ENCODE results near the gene BCAS3. TPM values are rescaled to one million over a fixed set of nuclear protein-coding genes. Genes with fewer than 3 reads are reported as not detected.
A peak's percentile ranks its signal among the peaks of the same experiment; 100 is the strongest.

BCAS3 gene
- total and polyA plus RNA-seq, 4 donors: 11.6 to 47.6 (median 27.4) TPM

DNA sequence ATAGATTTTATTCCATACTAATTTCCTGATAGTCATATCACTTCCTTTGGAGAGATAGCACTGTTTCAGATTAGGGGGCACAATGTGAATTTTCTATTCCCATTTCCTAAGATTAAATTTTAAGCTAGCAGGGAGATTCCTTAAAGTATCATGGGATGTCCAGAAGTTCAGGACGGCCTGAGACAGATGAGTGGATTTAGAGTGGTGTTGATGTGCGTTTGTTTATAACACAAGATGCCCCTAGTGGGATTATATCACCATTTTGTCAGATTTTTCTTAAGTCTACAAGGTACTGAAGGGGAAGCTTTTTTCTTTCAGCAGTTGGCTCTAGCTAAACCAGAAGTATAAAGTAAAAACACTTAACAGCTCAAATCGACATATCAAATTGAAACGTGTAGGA, 538.4 kb downstream of the BCAS3 start:
- 96% methylated on average over 4 of the region's 4 CpGs for WGBS, 2 donors
- no peak for ATAC-seq (ENCODE audit: low FRiP score)

GRCh38 chr17:61217878-61218437, 540.3 kb downstream of the BCAS3 start:
- no peak for ATAC-seq (ENCODE audit: low FRiP score)
- H3K27ac ChIP-seq (ENCODE audit: low read depth in 1 of 2, low read length in 2 of 2): no peak overlapping the region

More for the DNA sequence above, 538.4 kb downstream of the BCAS3 start:
- H3K27me3 ChIP-seq (ENCODE audit: control insufficient read depth in 1 of 2, insufficient read depth in 2 of 2, low read length in 1 of 2): no peaks in the 10 kb centered on the region
- no peaks in the 10 kb centered on the region for H3K4me1 ChIP-seq (ENCODE audit: control insufficient read depth in 1 of 2, insufficient read depth in 2 of 2, low read length in 2 of 2)
- no peak for DNase-seq
- no peak overlapping the region for H3K4me3 ChIP-seq (ENCODE audit: low read length in 2 of 2)
- intact Hi-C loops (cut with DNase I): no loop called here
- H3K27ac ChIP-seq (ENCODE audit: low read depth in 1 of 2, low read length in 2 of 2): no peak overlapping the region
- H3K9me3 ChIP-seq (ENCODE audit: control insufficient read depth, low read length): no peaks in the 10 kb centered on the region
- no peaks in the 10 kb centered on the region for H3K36me3 ChIP-seq (ENCODE audit: control insufficient read depth in 1 of 2, insufficient read depth in 2 of 2, low read length in 1 of 2)

GRCh38 chr17:61218438-61218837, 540.8 kb downstream of the BCAS3 start:
- WGBS, 2 donors: 97 to 100% methylated on average over 1 of the region's 1 CpG
- ATAC-seq (ENCODE audit: low FRiP score) (no peak), DNase-seq (no peak)
- no peak overlapping the region for H3K27ac ChIP-seq (ENCODE audit: low read depth in 1 of 2, low read length in 2 of 2)
- intact Hi-C loops (cut with DNase I): no loop called here
- no peaks in the 10 kb centered on the region for H3K36me3 ChIP-seq (ENCODE audit: control insufficient read depth in 1 of 2, insufficient read depth in 2 of 2, low read length in 1 of 2)
- H3K27me3 ChIP-seq (ENCODE audit: control insufficient read depth in 1 of 2, insufficient read depth in 2 of 2, low read length in 1 of 2): no peaks in the 10 kb centered on the region
- no peaks in the 10 kb centered on the region for H3K4me1 ChIP-seq (ENCODE audit: control insufficient read depth in 1 of 2, insufficient read depth in 2 of 2, low read length in 2 of 2)
- H3K4me3 ChIP-seq (ENCODE audit: low read length in 2 of 2): no peak overlapping the region
- H3K9me3 ChIP-seq (ENCODE audit: control insufficient read depth, low read length): no peaks in the 10 kb centered on the region

More at GRCh38 chr17:61217878-61218437, 540.3 kb downstream of the BCAS3 start:
- no peaks in the 10 kb centered on the region for H3K9me3 ChIP-seq (ENCODE audit: control insufficient read depth, low read length)
- 76 to 86% methylated on average over 4 of the region's 4 CpGs for WGBS, 2 donors
- H3K27me3 ChIP-seq (ENCODE audit: control insufficient read depth in 1 of 2, insufficient read depth in 2 of 2, low read length in 1 of 2): no peaks in the 10 kb centered on the region
- no peak overlapping the region for H3K4me3 ChIP-seq (ENCODE audit: low read length in 2 of 2)
- intact Hi-C loops (cut with DNase I): no loop called here
- no peaks in the 10 kb centered on the region for H3K36me3 ChIP-seq (ENCODE audit: control insufficient read depth in 1 of 2, insufficient read depth in 2 of 2, low read length in 1 of 2)
- H3K4me1 ChIP-seq (ENCODE audit: control insufficient read depth in 1 of 2, insufficient read depth in 2 of 2, low read length in 2 of 2): no peaks in the 10 kb centered on the region
- no peak for DNase-seq

DNA sequence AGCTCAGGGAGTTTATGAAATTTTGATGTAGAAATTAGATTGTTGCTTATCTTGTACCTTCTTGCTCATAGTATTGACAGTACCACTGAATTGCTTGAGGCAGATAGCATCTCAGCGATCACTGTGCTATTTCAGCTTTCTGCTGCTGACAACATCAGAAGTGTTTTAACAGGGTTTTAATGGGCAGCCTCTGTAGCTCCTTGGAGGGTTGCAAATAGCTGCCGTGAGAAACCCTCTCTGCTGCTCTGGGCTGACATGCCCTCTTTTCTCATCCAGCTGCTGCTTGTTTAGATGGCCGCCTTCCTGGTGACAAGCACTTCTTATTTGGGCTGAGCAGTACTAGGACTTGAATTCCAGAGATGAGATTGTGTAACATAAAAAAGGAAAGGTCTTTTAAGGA, 541.8 kb downstream of the BCAS3 start:
- ATAC-seq (ENCODE audit: low FRiP score): peak; percentile 69

GRCh38 chr17:61221181-61221580, 543.5 kb downstream of the BCAS3 start:
- Histone ChIP-seq H3K4me1 (ENCODE audit: control insufficient read depth in 1 of 2, insufficient read depth in 2 of 2, low read length in 2 of 2) (no peaks in the 10 kb centered on the region), H3K27me3 (ENCODE audit: control insufficient read depth in 1 of 2, insufficient read depth in 2 of 2, low read length in 1 of 2) (no peaks in the 10 kb centered on the region), H3K27ac (ENCODE audit: low read depth in 1 of 2, low read length in 2 of 2) (no peak overlapping the region), H3K4me3 (ENCODE audit: low read length in 2 of 2) (no peak overlapping the region), H3K9me3 (ENCODE audit: control insufficient read depth, low read length) (no peaks in the 10 kb centered on the region), H3K36me3 (ENCODE audit: control insufficient read depth in 1 of 2, insufficient read depth in 2 of 2, low read length in 1 of 2) (no peaks in the 10 kb centered on the region)
- intact Hi-C loops (cut with DNase I): no loop called here
- DNase-seq (no peak), ATAC-seq (ENCODE audit: low FRiP score) (no peak)
- 93 to 94% methylated on average over 1 of the region's 1 CpG for WGBS, 2 donors

More for the DNA sequence above, 541.8 kb downstream of the BCAS3 start:
- intact Hi-C loops (cut with DNase I): no loop called here
- no peaks in the 10 kb centered on the region for H3K4me1 ChIP-seq (ENCODE audit: control insufficient read depth in 1 of 2, insufficient read depth in 2 of 2, low read length in 2 of 2)
- no peak overlapping the region for H3K4me3 ChIP-seq (ENCODE audit: low read length in 2 of 2)
- no peaks in the 10 kb centered on the region for H3K9me3 ChIP-seq (ENCODE audit: control insufficient read depth, low read length)
- no peaks in the 10 kb centered on the region for H3K36me3 ChIP-seq (ENCODE audit: control insufficient read depth in 1 of 2, insufficient read depth in 2 of 2, low read length in 1 of 2)
- DNase-seq: no peak
- H3K27me3 ChIP-seq (ENCODE audit: control insufficient read depth in 1 of 2, insufficient read depth in 2 of 2, low read length in 1 of 2): no peaks in the 10 kb centered on the region
- H3K27ac ChIP-seq (ENCODE audit: low read depth in 1 of 2, low read length in 2 of 2): no peak overlapping the region
- 43 to 50% methylated on average over 3 of the region's 3 CpGs for WGBS, 2 donors

DNA sequence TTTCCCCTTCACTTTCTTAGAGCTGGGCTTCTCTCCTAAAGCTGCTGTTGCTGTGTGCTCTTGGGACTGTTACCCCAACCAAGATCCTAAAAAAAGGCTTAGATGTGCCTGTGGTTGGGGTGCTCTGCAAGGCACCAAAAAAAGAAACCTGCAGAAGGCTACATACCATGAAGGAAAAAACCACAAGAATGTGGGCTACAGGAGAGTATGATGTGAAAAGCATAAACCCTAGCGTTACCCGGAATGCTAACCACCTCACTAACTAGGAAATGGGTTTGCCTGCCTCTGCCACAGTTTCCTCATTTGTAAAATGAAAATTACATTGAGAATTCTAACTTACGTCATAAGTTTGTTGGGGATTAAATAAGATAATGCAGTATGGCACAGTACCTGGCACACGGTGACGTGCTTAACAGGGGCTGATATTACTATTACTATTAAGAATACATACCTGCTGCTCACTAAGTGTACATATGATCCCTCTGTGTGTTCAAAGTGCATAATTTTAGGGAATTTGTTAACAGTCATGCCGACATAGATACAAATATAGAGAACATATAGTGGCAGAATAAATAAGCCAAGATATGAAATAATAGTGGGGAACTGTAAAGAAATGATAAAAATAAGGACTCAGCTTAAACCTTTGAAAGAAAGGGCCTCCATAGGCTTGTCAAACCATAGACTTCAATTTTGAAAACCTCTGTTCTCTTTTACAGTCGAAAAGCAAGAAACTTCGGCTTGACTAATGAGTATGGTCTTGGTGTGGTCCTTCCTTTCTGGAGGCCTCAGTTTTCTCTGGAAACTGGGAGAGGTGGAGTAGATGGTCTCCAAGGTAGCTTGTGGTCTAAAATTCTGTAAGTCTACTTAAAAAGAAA, 544.2 kb downstream of the BCAS3 start:
- no peak for ATAC-seq (ENCODE audit: low FRiP score)
- Histone ChIP-seq H3K4me1 (ENCODE audit: control insufficient read depth in 1 of 2, insufficient read depth in 2 of 2, low read length in 2 of 2) (no peaks in the 10 kb centered on the region), H3K9me3 (ENCODE audit: control insufficient read depth, low read length) (no peaks in the 10 kb centered on the region), H3K36me3 (ENCODE audit: control insufficient read depth in 1 of 2, insufficient read depth in 2 of 2, low read length in 1 of 2) (no peaks in the 10 kb centered on the region), H3K27me3 (ENCODE audit: control insufficient read depth in 1 of 2, insufficient read depth in 2 of 2, low read length in 1 of 2) (no peaks in the 10 kb centered on the region), H3K4me3 (ENCODE audit: low read length in 2 of 2) (no peak overlapping the region), H3K27ac (ENCODE audit: low read depth in 1 of 2, low read length in 2 of 2) (no peak overlapping the region)
- WGBS, 2 donors: 94 to 95% methylated on average over 8 of the region's 8 CpGs
- intact Hi-C loops (cut with DNase I): no loop called here
- DNase-seq: no peak

DNA sequence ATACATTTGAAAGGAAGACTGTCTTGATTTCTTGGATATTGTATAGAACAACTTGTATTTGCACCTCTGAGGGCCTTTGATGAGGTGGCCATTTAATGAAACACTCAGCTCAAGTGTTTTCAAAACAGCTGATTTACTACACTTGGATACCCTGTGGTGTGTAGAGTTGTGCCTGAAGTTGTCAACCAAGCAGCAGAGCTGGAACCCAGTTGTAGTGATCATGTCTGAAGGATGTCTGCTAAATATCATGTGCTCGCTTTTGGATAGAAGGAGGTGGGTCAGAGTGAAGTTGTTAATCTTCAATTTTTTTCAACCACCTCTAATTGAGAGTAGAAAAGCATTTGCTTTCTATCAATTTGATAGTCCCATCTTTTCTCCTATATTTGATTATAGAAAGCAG, 546.1 kb downstream of the BCAS3 start:
- no peaks in the 10 kb centered on the region for H3K4me1 ChIP-seq (ENCODE audit: control insufficient read depth in 1 of 2, insufficient read depth in 2 of 2, low read length in 2 of 2)
- DNase-seq (no peak), ATAC-seq (ENCODE audit: low FRiP score) (no peak)
- H3K9me3 ChIP-seq (ENCODE audit: control insufficient read depth, low read length): no peaks in the 10 kb centered on the region
- intact Hi-C loops (cut with DNase I): no loop called here
- no peaks in the 10 kb centered on the region for H3K36me3 ChIP-seq (ENCODE audit: control insufficient read depth in 1 of 2, insufficient read depth in 2 of 2, low read length in 1 of 2)
- no peaks in the 10 kb centered on the region for H3K27me3 ChIP-seq (ENCODE audit: control insufficient read depth in 1 of 2, insufficient read depth in 2 of 2, low read length in 1 of 2)
- no peak overlapping the region for H3K4me3 ChIP-seq (ENCODE audit: low read length in 2 of 2)
- no peak overlapping the region for H3K27ac ChIP-seq (ENCODE audit: low read depth in 1 of 2, low read length in 2 of 2)
- WGBS, 2 donors: 96 to 98% methylated on average over 1 of the region's 1 CpG

DNA sequence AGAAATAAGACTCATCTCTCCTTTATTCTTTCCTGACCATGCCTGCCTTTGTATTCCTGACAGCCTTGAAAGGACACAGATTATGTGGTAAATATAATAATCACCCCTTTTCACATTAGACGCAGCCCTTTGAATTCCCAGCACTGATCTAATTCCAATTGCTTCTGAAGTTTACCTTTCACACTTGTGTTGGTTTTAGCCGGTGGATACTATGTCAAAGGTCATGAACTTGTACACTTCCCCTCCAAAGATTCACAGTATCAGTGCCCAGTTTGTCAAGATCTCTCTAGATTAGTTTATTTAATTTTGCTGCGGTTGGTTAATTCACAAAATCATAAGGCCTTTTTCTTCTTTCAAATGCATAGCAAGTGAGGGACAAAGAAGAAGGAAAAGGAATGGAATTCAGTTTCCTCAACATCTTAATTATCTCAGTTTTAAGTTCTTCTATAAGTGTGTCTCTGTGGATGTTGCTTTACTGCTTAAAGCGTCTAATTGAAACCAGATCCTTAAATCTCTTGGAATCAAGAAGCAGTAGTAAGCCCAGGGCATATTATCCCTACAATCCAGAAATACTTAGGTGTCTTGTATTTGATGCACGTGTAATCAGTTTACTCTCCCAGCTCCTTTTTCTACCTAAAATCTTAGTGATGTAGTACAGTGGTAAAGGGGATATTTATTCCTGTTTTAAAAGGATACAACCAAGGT, 547.7 kb downstream of the BCAS3 start:
- DNase-seq (no peak), ATAC-seq (ENCODE audit: low FRiP score) (no peak)
- Histone ChIP-seq H3K9me3 (ENCODE audit: control insufficient read depth, low read length) (no peaks in the 10 kb centered on the region), H3K27ac (ENCODE audit: low read depth in 1 of 2, low read length in 2 of 2) (no peak overlapping the region), H3K4me1 (ENCODE audit: control insufficient read depth in 1 of 2, insufficient read depth in 2 of 2, low read length in 2 of 2) (no peaks in the 10 kb centered on the region), H3K27me3 (ENCODE audit: control insufficient read depth in 1 of 2, insufficient read depth in 2 of 2, low read length in 1 of 2) (no peaks in the 10 kb centered on the region), H3K4me3 (ENCODE audit: low read length in 2 of 2) (no peak overlapping the region), H3K36me3 (ENCODE audit: control insufficient read depth in 1 of 2, insufficient read depth in 2 of 2, low read length in 1 of 2) (no peaks in the 10 kb centered on the region)
- WGBS, 2 donors: 94 to 96% methylated on average over 5 of the region's 5 CpGs
- intact Hi-C loops (cut with DNase I): no loop called here
